SK-N-SH treated with all-trans-retinoic acid at 6 μM for 48 hours (cell line): ENCODE data around the gene RTN4R.

ENCODE experiments used
- ATAC-seq: fragments of 200-7000 bp; cut with Tn5 transposase; 3 replicates; pipeline ENCODE4 v1.9.1; 2020; ENCODE audit warnings: mild to moderate bottlenecking, moderate library complexity
- ARNTL ChIP-seq: fragments of 450-650 bp; formaldehyde crosslinking; IDR thresholded peaks from 2 replicates; pipeline ENCODE4 v1.5.0; 2020; ENCODE audit warnings: low read depth, mild to moderate bottlenecking, moderate library complexity, borderline replicate concordance
- BACH2 ChIP-seq: fragments of 250-450 bp; sonication (Bioruptor Pico); IDR thresholded peaks from 2 replicates; pipeline ENCODE4 v1.9.0; 2021; ENCODE audit warnings: mild to moderate bottlenecking, borderline replicate concordance
- CREB5 ChIP-seq: fragments of 250-450 bp; sonication (Bioruptor Pico); IDR thresholded peaks from 2 replicates; pipeline ENCODE4 v1.5.1; 2020; ENCODE audit warnings: low read depth, mild to moderate bottlenecking, moderate library complexity
- CSDC2 ChIP-seq: fragments of 250-450 bp; sonication (Bioruptor Pico); IDR thresholded peaks from 2 replicates; pipeline ENCODE4 v1.5.0; 2020; ENCODE audit warnings: mild to moderate bottlenecking, moderate library complexity
- CSRNP3 ChIP-seq: fragments of 250-450 bp; sonication (Bioruptor Pico); IDR thresholded peaks from 2 replicates; pipeline ENCODE4 v1.5.1; 2021; ENCODE audit warnings: mild to moderate bottlenecking, moderate library complexity
- ESRRG ChIP-seq: fragments of 250-450 bp; sonication (Bioruptor Pico); IDR thresholded peaks from 2 replicates; pipeline ENCODE4 v1.6.1; 2021; ENCODE audit warnings: mild to moderate bottlenecking
- GLIS3 ChIP-seq: fragments of 250-450 bp; sonication (Bioruptor Pico); IDR thresholded peaks from 2 replicates; pipeline ENCODE4 v1.5.0; 2020; ENCODE audit warnings: mild to moderate bottlenecking, moderate library complexity
- ISL1 ChIP-seq: fragments of 250-450 bp; sonication (Bioruptor Pico); IDR thresholded peaks from 2 replicates; pipeline ENCODE4 v2.1.2; 2022; ENCODE audit warnings: mild to moderate bottlenecking, moderate library complexity
- OSR1 ChIP-seq: fragments of 250-450 bp; sonication (Bioruptor Pico); IDR thresholded peaks from 2 replicates; pipeline ENCODE4 v1.8.0; 2022; ENCODE audit warnings: moderate library complexity, mild to moderate bottlenecking, inconsistent platforms
- POU6F1 ChIP-seq: fragments of 250-450 bp; sonication (Bioruptor Pico); IDR thresholded peaks from 2 replicates; pipeline ENCODE4 v1.8.0; 2021; ENCODE audit warnings: low read depth, mild to moderate bottlenecking, moderate library complexity, borderline replicate concordance
- PPARA ChIP-seq: fragments of 250-450 bp; sonication (Bioruptor Pico); IDR thresholded peaks from 2 replicates; pipeline ENCODE4 v1.5.0; 2020; ENCODE audit warnings: mild to moderate bottlenecking, borderline replicate concordance
- RARB ChIP-seq: fragments of 250-450 bp; sonication (Bioruptor Pico); IDR thresholded peaks from 2 replicates; pipeline ENCODE4 v1.8.0; 2021; ENCODE audit warnings: mild to moderate bottlenecking, moderate library complexity
- SNAI2 ChIP-seq: fragments of 250-450 bp; sonication (Bioruptor Pico); IDR thresholded peaks from 2 replicates; pipeline ENCODE4 v1.5.0; 2020; ENCODE audit warnings: mild to moderate bottlenecking, moderate library complexity
- TCF4 ChIP-seq: fragments of 250-450 bp; sonication (Bioruptor Pico); IDR thresholded peaks from 2 replicates; pipeline ENCODE4 v1.8.0; 2021; ENCODE audit warnings: mild to moderate bottlenecking, moderate library complexity, borderline replicate concordance
- TOX ChIP-seq: fragments of 250-450 bp; sonication (Bioruptor Pico); IDR thresholded peaks from 2 replicates; pipeline ENCODE4 v1.8.0; 2021; ENCODE audit warnings: mild to moderate bottlenecking, moderate library complexity, borderline replicate concordance
- TSHZ2 ChIP-seq: fragments of 250-450 bp; sonication (Bioruptor Pico); IDR thresholded peaks from 2 replicates; pipeline ENCODE4 v1.5.0; 2020; ENCODE audit warnings: mild to moderate bottlenecking, moderate library complexity
- ZC3H10 ChIP-seq: fragments of 250-450 bp; sonication (Bioruptor Pico); IDR thresholded peaks from 2 replicates; pipeline ENCODE4 v1.5.1; 2021; ENCODE audit warnings: mild to moderate bottlenecking, moderate library complexity
- ZFP3 ChIP-seq: fragments of 250-450 bp; sonication (Bioruptor Pico); IDR thresholded peaks from 2 replicates; pipeline ENCODE4 v1.5.0; 2020; ENCODE audit warnings: mild to moderate bottlenecking, moderate library complexity
- ZNF565 ChIP-seq: fragments of 450-650 bp; formaldehyde crosslinking; conservative IDR thresholded peaks from 2 replicates; pipeline ENCODE4 v1.5.0; 2020; ENCODE audit warnings: low read depth, mild to moderate bottlenecking, moderate library complexity
- ZNF70 ChIP-seq: fragments of 450-650 bp; formaldehyde crosslinking; IDR thresholded peaks from 2 replicates; pipeline ENCODE4 v1.5.0; 2020; ENCODE audit warnings: mild to moderate bottlenecking, moderate library complexity
- ZNF8 ChIP-seq: fragments of 450-650 bp; formaldehyde crosslinking; IDR thresholded peaks from 2 replicates; pipeline ENCODE4 v1.5.0; 2020; ENCODE audit warnings: mild to moderate bottlenecking, moderate library complexity
- TF ChIP-seq, protein P1 (sequence below): fragments of 250-450 bp; sonication (Bioruptor Pico); IDR thresholded peaks from 2 replicates; pipeline ENCODE4 v1.8.0; 2020; ENCODE audit warnings: mild to moderate bottlenecking, moderate library complexity, borderline replicate concordance

RTN4R gene

DNA sequence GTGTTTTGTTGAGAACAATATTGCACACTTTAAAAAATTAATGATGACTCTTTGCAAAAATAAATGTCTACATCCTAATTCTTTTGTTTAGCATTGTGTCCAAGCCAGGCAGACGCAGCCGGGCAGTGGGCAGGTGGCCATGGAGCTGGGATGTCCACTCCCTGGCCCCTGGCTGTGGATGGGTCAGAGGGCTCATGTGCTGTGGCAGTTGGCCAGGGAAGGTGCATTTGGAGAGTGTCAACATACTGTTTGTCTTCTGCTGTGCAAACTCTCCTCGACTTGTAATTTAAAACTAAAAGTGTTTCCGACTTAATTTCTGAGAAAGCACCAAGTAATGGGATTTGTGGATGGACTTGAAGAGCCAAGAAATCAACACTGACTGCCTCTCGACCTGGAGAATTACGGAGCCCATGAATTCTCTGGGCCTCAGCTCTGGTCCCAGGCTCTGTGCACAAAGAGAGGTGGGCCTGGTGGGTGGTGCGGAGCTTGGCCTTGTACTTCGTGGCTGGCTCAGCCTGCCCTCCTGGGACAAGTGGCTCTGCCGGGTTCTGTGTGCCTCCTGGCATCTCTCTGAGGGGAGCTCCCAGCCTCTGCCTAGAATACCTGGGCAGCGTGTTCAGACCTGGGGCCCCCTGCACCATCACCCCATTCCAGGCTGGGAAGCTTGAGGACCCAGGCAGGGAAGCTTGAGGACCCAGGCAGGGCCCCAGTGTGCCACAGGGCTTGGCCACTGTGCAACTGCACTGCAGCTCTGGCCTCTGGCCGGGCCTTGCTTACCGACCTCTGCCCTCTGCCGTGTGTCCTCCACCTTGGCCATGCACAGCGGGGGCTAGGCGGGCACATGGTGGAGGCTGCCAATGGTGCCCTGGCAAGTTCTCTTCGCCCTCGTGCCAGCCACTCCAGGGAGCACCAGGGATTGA, 46.4 kb downstream of the RTN4R start (continued):
- no peak for TF ChIP-seq CSDC2

- TF ChIP-seq ZFP3 (CRISPR knock-in tag) (no peak), TCF4 (CRISPR knock-in tag) (no peak), CSDC2 (no peak)
These were observed 47.5 kb downstream of the RTN4R start for GRCh38 chr22:20220629-20221026.

GRCh38 chr22:20219667-20220628, 48.2 kb downstream of the RTN4R start:
- TF ChIP-seq ESRRG = no peak
- no peak for TF ChIP-seq CSRNP3 (CRISPR knock-in tag)
- TF ChIP-seq PPARA (CRISPR knock-in tag) = no peak
- TF ChIP-seq SNAI2 (CRISPR knock-in tag) = no peak
- TF ChIP-seq OSR1 (CRISPR knock-in tag) = no peak
- TF ChIP-seq ZNF70 (CRISPR knock-in tag) = no peak
- TF ChIP-seq BACH2 (CRISPR knock-in tag) = no peak
- TF ChIP-seq GLIS3 (CRISPR knock-in tag) = no peak
- TF ChIP-seq POU6F1 (CRISPR knock-in tag) = no peak
- TF ChIP-seq ZNF565 (CRISPR knock-in tag) = no peak
- TF ChIP-seq CREB5 (CRISPR knock-in tag) = no peak
- no peak for TF ChIP-seq TOX
- no peak for TF ChIP-seq RARB (CRISPR knock-in tag)
- TF ChIP-seq ZC3H10 (CRISPR knock-in tag) = no peak
- no peak for TF ChIP-seq TCF4 (CRISPR knock-in tag)
- TF ChIP-seq ZNF8 (CRISPR knock-in tag) = no peak
- no peak for TF ChIP-seq ARNTL (CRISPR knock-in tag)
- TF ChIP-seq, protein P1, sequence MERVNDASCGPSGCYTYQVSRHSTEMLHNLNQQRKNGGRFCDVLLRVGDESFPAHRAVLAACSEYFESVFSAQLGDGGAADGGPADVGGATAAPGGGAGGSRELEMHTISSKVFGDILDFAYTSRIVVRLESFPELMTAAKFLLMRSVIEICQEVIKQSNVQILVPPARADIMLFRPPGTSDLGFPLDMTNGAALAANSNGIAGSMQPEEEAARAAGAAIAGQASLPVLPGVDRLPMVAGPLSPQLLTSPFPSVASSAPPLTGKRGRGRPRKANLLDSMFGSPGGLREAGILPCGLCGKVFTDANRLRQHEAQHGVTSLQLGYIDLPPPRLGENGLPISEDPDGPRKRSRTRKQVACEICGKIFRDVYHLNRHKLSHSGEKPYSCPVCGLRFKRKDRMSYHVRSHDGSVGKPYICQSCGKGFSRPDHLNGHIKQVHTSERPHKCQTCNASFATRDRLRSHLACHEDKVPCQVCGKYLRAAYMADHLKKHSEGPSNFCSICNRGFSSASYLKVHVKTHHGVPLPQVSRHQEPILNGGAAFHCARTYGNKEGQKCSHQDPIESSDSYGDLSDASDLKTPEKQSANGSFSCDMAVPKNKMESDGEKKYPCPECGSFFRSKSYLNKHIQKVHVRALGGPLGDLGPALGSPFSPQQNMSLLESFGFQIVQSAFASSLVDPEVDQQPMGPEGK (CRISPR knock-in tag) = no peak
- TF ChIP-seq ISL1 (CRISPR knock-in tag) = no peak
- TF ChIP-seq TSHZ2 (CRISPR knock-in tag) = no peak
- no peak for ATAC-seq

More at GRCh38 chr22:20220629-20221026, 47.5 kb downstream of the RTN4R start:
- no peak for ATAC-seq
